ENCODE measurements around the gene SYT13. TPM values are rescaled to one million over a fixed set of nuclear protein-coding genes. Genes with fewer than 3 reads are reported as not detected.

The SYT13 gene
- total RNA-seq, 1 experiment from 2014 or later: not detected

- Histone ChIP-seq H3K27me3 (ENCODE audit: insufficient read depth, low read depth) (peaks cover 49% of the 10 kb centered on the region), H3K9me2 (ENCODE audit: insufficient read depth) (no peaks in the 10 kb centered on the region), H3K36me3 (ENCODE audit: low read depth) (no peaks in the 10 kb centered on the region), H3K4me1 (replicated peaks; ENCODE audit: insufficient read depth) (no peaks in the 10 kb centered on the region), H2AFZ (no peak overlapping the region), H3K4me2 (no peak overlapping the region), H4K20me1 (ENCODE audit: insufficient read depth) (no peaks in the 10 kb centered on the region), H3K79me2 (ENCODE audit: low read depth) (no peaks in the 10 kb centered on the region), H3K9me3 (ENCODE audit: insufficient read depth, low read depth) (no peaks in the 10 kb centered on the region), H3K27ac (no peak overlapping the region), H3F3A (ENCODE audit: insufficient read depth, low read depth) (no peaks in the 10 kb centered on the region), H3K4me3 (no peak overlapping the region)
- intact Hi-C loops (cut with micrococcal nuclease; ENCODE audit: unreplicated experiment): no loop called here
- ChIA-PET POLR2A (ENCODE audit: unreplicated experiment) (no interaction called here), CTCF (no interaction called here)
- no peak for DNase-seq
- BruUV-seq (replicated peaks): no TSS peak
- TF ChIP-seq EZH2 (IDR thresholded peaks at IDR 0.05; ENCODE audit: low read depth) (no peak), CTCF (conservative IDR thresholded peaks at IDR 0.05) (no peak)
These were observed 12.6 kb downstream of the SYT13 start for GRCh38 chr11:45273509-45273908.

- intact Hi-C loops (cut with micrococcal nuclease; ENCODE audit: unreplicated experiment): no loop called here
- DNase-seq: no peak
- H3K9me3 ChIP-seq (ENCODE audit: insufficient read depth, low read depth): no peaks in the 10 kb centered on the region
- H3K27ac ChIP-seq: no peak overlapping the region
- no peak overlapping the region for H3K4me2 ChIP-seq
- ChIA-PET POLR2A (ENCODE audit: unreplicated experiment) (no interaction called here), CTCF (no interaction called here)
- no peaks in the 10 kb centered on the region for H3K79me2 ChIP-seq (ENCODE audit: low read depth)
- H3K4me3 ChIP-seq: no peak overlapping the region
- no TSS peak for BruUV-seq (replicated peaks)
- H3K4me1 ChIP-seq (replicated peaks; ENCODE audit: insufficient read depth): no peaks in the 10 kb centered on the region
- no peaks in the 10 kb centered on the region for H3K36me3 ChIP-seq (ENCODE audit: low read depth)
- no peaks in the 10 kb centered on the region for H3K9me2 ChIP-seq (ENCODE audit: insufficient read depth)
- peaks cover 51% of the 10 kb centered on the region for H3K27me3 ChIP-seq (ENCODE audit: insufficient read depth, low read depth)
- no peaks in the 10 kb centered on the region for H3F3A ChIP-seq (ENCODE audit: insufficient read depth, low read depth)
- H4K20me1 ChIP-seq (ENCODE audit: insufficient read depth): no peaks in the 10 kb centered on the region
- H2AFZ ChIP-seq: no peak overlapping the region
- TF ChIP-seq EZH2 (IDR thresholded peaks at IDR 0.05; ENCODE audit: low read depth) (no peak), CTCF (conservative IDR thresholded peaks at IDR 0.05) (no peak)
These were observed 13.4 kb downstream of the SYT13 start for GRCh38 chr11:45272701-45273100.

- Histone ChIP-seq H3K27ac (no peak overlapping the region), H3K9me3 (ENCODE audit: insufficient read depth, low read depth) (no peaks in the 10 kb centered on the region), H3K4me2 (no peak overlapping the region), H3K9me2 (ENCODE audit: insufficient read depth) (no peaks in the 10 kb centered on the region), H3K4me3 (no peak overlapping the region), H3K27me3 (ENCODE audit: insufficient read depth, low read depth) (peaks cover 52% of the 10 kb centered on the region), H3K4me1 (replicated peaks; ENCODE audit: insufficient read depth) (no peaks in the 10 kb centered on the region), H2AFZ (no peak overlapping the region), H4K20me1 (ENCODE audit: insufficient read depth) (no peaks in the 10 kb centered on the region), H3F3A (ENCODE audit: insufficient read depth, low read depth) (no peaks in the 10 kb centered on the region), H3K36me3 (ENCODE audit: low read depth) (no peaks in the 10 kb centered on the region), H3K79me2 (ENCODE audit: low read depth) (no peaks in the 10 kb centered on the region)
- TF ChIP-seq CTCF (conservative IDR thresholded peaks at IDR 0.05): no peak
- no peak for TF ChIP-seq EZH2 (IDR thresholded peaks at IDR 0.05; ENCODE audit: low read depth)
- intact Hi-C loops (cut with micrococcal nuclease; ENCODE audit: unreplicated experiment): no loop called here
- DNase-seq: no peak
- CTCF ChIA-PET: no interaction called here
- no TSS peak for BruUV-seq (replicated peaks)
- POLR2A ChIA-PET (ENCODE audit: unreplicated experiment): no interaction called here
These were observed 15.0 kb downstream of the SYT13 start for GRCh38 chr11:45270946-45271716.

Measured in PC-9 (cell line).